Measurements from ENCODE around the gene IL4. TPM values are rescaled to one million over a fixed set of nuclear protein-coding genes. Genes with fewer than 3 reads are reported as not detected.

Gene IL4
- total RNA-seq, 2 experiments from 2014 or later, result not detected

DNA sequence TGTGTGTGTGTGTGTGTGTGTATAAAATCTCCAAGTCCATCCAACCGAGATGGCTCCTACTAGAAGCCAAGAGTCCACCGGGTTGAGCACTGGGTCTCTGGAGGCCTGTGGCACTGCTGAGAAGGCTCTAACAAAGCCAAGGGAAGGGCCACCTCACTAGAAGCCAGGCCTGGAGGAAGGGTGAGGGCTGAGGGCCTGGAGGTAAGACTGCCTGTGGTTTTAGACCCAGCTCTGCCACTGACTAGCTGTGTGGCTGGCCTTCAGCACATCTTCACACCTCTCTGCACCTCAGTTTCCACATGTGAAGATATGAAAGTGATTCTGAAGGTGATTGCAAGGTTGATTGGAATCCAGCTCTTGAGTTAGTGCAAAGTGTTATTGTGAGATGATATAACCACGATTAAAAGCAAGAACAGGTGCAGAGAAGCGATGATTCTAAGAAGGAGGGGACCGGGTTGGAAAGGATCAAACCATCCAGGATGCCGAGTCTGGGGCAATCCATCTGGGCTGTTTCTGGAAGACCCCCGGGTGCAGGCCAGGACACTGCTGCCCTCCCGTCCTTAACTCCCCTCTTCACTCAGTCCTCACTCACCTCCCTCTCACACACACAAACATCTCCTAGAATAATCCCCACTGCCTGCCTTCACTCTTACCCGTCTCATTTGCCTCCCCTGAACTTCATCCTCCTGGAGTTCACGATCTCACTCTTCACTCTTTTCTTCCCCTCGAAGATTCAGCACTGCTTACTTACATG lies 2.3 kb downstream of the IL4 start:
- ATAC-seq (ENCODE audit: poor library complexity), result no peak
- no peak for TF ChIP-seq CTCF (IDR thresholded peaks at IDR 0.05)
- Mint-ChIP-seq H3K27me3 (no peaks in the 10 kb centered on the region), H3K4me1 (ENCODE audit: low read depth) (no peaks in the 10 kb centered on the region), H3K36me3 (ENCODE audit: low read depth) (no peaks in the 10 kb centered on the region), H3K27ac (no peak overlapping the region), H3K4me3 (no peak overlapping the region), H3K9me3 (no peaks in the 10 kb centered on the region)
- no peak overlapping the region for H3K4me3 ChIP-seq (ENCODE audit: low read length)
- H3K27ac ChIP-seq (ENCODE audit: low read depth in 1 of 2, low read length in 2 of 2), result no peak overlapping the region
- H3K27me3 ChIP-seq (ENCODE audit: control insufficient read depth in 1 of 2, insufficient read depth in 2 of 2, low read length in 2 of 2), result no peaks in the 10 kb centered on the region
- ChIA-PET POLR2A (no interaction called here), CTCF (no interaction called here)
- intact Hi-C loops (cut with DNase I, micrococcal nuclease), result no loop called here
- H3K4me1 ChIP-seq (ENCODE audit: insufficient read depth, low read length), result peaks cover 4% of the 10 kb centered on the region
- H3K9me3 ChIP-seq (ENCODE audit: control insufficient read depth in 1 of 2, insufficient read depth in 1 of 2, low read length in 2 of 2), result no peaks in the 10 kb centered on the region
- H3K36me3 ChIP-seq (ENCODE audit: insufficient read depth, low read length), result no peaks in the 10 kb centered on the region
- no peak for DNase-seq

DNA sequence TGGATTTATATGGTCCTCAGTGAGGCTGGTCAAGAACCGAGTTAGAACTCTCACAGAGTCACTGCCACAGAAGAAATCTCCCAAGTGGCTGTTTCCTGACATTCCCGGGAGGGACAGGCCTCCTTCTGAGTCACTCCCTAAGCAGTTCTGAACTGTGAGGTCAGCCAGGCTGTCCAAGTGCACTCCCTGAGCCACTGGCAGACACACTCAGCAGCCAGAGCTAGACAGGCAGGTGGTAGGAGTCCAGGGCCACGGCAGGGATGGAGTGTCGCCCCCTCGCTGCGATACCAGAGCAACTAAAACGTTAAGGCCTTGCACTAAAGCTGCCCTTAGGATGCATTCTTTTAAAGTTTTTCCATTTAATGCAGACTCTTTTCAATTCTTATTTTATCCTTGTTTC lies 3.4 kb downstream of the IL4 start:
- intact Hi-C loops (cut with DNase I, micrococcal nuclease), result no loop called here
- H3K4me3 ChIP-seq (ENCODE audit: low read length), result no peak overlapping the region
- Mint-ChIP-seq H3K27me3 (no peaks in the 10 kb centered on the region), H3K4me1 (ENCODE audit: low read depth) (no peaks in the 10 kb centered on the region), H3K4me3 (no peak overlapping the region), H3K27ac (no peak overlapping the region), H3K36me3 (ENCODE audit: low read depth) (no peaks in the 10 kb centered on the region), H3K9me3 (no peaks in the 10 kb centered on the region)
- no peaks in the 10 kb centered on the region for H3K27me3 ChIP-seq (ENCODE audit: control insufficient read depth in 1 of 2, insufficient read depth in 2 of 2, low read length in 2 of 2)
- CTCF ChIA-PET, result no interaction called here
- ATAC-seq (ENCODE audit: poor library complexity), result no peak
- no peaks in the 10 kb centered on the region for H3K36me3 ChIP-seq (ENCODE audit: insufficient read depth, low read length)
- H3K9me3 ChIP-seq (ENCODE audit: control insufficient read depth in 1 of 2, insufficient read depth in 1 of 2, low read length in 2 of 2), result no peaks in the 10 kb centered on the region
- H3K4me1 ChIP-seq (ENCODE audit: insufficient read depth, low read length), result peaks cover 4% of the 10 kb centered on the region
- POLR2A ChIA-PET, result no interaction called here
- DNase-seq, result no peak
- TF ChIP-seq CTCF (IDR thresholded peaks at IDR 0.05), result no peak
- H3K27ac ChIP-seq (ENCODE audit: low read depth in 1 of 2, low read length in 2 of 2), result no peak overlapping the region

GRCh38 chr5:132677682-132678400 lies 4.1 kb downstream of the IL4 start:
- POLR2A ChIA-PET, result no interaction called here
- H3K9me3 Mint-ChIP-seq, result no peaks in the 10 kb centered on the region
- no peak for TF ChIP-seq CTCF (IDR thresholded peaks at IDR 0.05)
- Histone ChIP-seq H3K4me1 (ENCODE audit: insufficient read depth, low read length) (peaks cover 4% of the 10 kb centered on the region), H3K27ac (ENCODE audit: low read depth in 1 of 2, low read length in 2 of 2) (no peak overlapping the region), H3K36me3 (ENCODE audit: insufficient read depth, low read length) (no peaks in the 10 kb centered on the region), H3K9me3 (ENCODE audit: control insufficient read depth in 1 of 2, insufficient read depth in 1 of 2, low read length in 2 of 2) (no peaks in the 10 kb centered on the region), H3K27me3 (ENCODE audit: control insufficient read depth in 1 of 2, insufficient read depth in 2 of 2, low read length in 2 of 2) (no peaks in the 10 kb centered on the region), H3K4me3 (ENCODE audit: low read length) (no peak overlapping the region)
- CTCF ChIA-PET, result no interaction called here
- H3K27me3 Mint-ChIP-seq, result no peaks in the 10 kb centered on the region
- H3K36me3 Mint-ChIP-seq (ENCODE audit: low read depth), result no peaks in the 10 kb centered on the region
- intact Hi-C loops (cut with DNase I, micrococcal nuclease), result no loop called here
- ATAC-seq (ENCODE audit: poor library complexity) (no peak), DNase-seq (no peak)
- H3K4me1 Mint-ChIP-seq (ENCODE audit: low read depth), result no peaks in the 10 kb centered on the region
- H3K4me3 Mint-ChIP-seq, result no peak overlapping the region
- no peak overlapping the region for H3K27ac Mint-ChIP-seq
